GM12878 (cell line): ENCODE data around the gene SCYL3. TPM values are rescaled to one million over a fixed set of nuclear protein-coding genes. Genes with fewer than 3 reads are reported as not detected.

ENCODE experiments used
- ATAC-seq: fragments of 200-7000 bp; cut with Tn5 transposase; 3 replicates; pipeline ENCODE4 v1.9.1; 2020; ENCODE audit warnings: mild to moderate bottlenecking, moderate library complexity
- BruUV-seq: library from RNA; stranded (reverse); fragments of 400-500 nt; replicated peaks from 2 replicates; lab custom pipeline; 2021; lab: Mats Ljungman, UMichigan
- CTCF ChIA-PET: fragments of 300-600 bp; sonication (Branson Sonifier 250); formaldehyde crosslinking; extraction: SDS; loops from one replicate; lab custom pipeline; 2021; ENCODE audit warnings: inconsistent platforms; lab: Yijun Ruan, JAX
- POLR2A ChIA-PET: fragments of 350-600 bp; formaldehyde crosslinking; extraction: SDS; loops from one replicate; lab custom pipeline; 2021; ENCODE audit warnings: inconsistent platforms; lab: Charles Lee
- RAD21 ChIA-PET: fragments of 300-600 bp; sonication (Branson Sonifier 250); formaldehyde crosslinking; loops from one replicate; lab custom pipeline; 2023; ENCODE audit warnings: antibody characterized with exemption; ENCODE audit not compliant: unreplicated experiment; lab: Charles Lee
- SMC1A ChIA-PET: fragments of 300-600 bp; sonication (Branson Sonifier 250); formaldehyde crosslinking; loops from one replicate; lab custom pipeline; 2023; ENCODE audit not compliant: unreplicated experiment, uncharacterized antibody; lab: Charles Lee
- DNase-seq: peaks from one replicate; pipeline ENCODE4 v3.0.0-alpha.2; 2011; ENCODE audit warnings: low read depth, low spot score
- FAIRE-seq: peaks from 3 replicates; lab custom pipeline; 2011; peaks lifted over from hg19 to GRCh38; lab: Jason Lieb, UNC
- H2AFZ ChIP-seq: 2 replicates; pipeline ENCODE4 v1.6.0; 2011; ENCODE audit warnings: low read depth, low read length, control low read depth; ENCODE audit not compliant: control insufficient read depth
- H3K27ac ChIP-seq: 2 replicates; pipeline ENCODE4 v1.5.1; 2011; ENCODE audit warnings: control low read depth; ENCODE audit not compliant: control insufficient read depth, insufficient read depth
- H3K27me3 ChIP-seq, 2 experiments: replicated peaks in 1 of 2; 2 replicates each; pipeline versions ENCODE4 v1.6.0 to v1.6.1; 2011; ENCODE audit warnings: low read length in 1 of 2; ENCODE audit not compliant: control insufficient read depth in 2 of 2, insufficient read depth in 2 of 2
- H3K36me3 ChIP-seq, 2 experiments: 2 replicates each; pipeline ENCODE4 v1.5.1; 2011; ENCODE audit warnings: low read length in 1 of 2; ENCODE audit not compliant: control insufficient read depth in 2 of 2, insufficient read depth in 2 of 2
- H3K4me1 ChIP-seq: 2 replicates; pipeline ENCODE4 v1.6.1; 2011; ENCODE audit warnings: mild to moderate bottlenecking, low read length, moderate library complexity, mixed read lengths; ENCODE audit not compliant: control insufficient read depth, insufficient read depth
- H3K4me2 ChIP-seq: 2 replicates; pipeline ENCODE4 v1.6.0; 2011; ENCODE audit warnings: control low read depth; ENCODE audit not compliant: control insufficient read depth, insufficient read depth
- H3K4me3 ChIP-seq: fragments of 200-600 bp; sonication (generic); 2 replicates; pipeline ENCODE4 v1.5.1; 2016
- H3K79me2 ChIP-seq: 2 replicates; pipeline ENCODE4 v1.6.0; 2011; ENCODE audit warnings: low read length; ENCODE audit not compliant: control insufficient read depth, insufficient read depth
- H3K9ac ChIP-seq: 2 replicates; pipeline ENCODE4 v1.8.0; 2011; ENCODE audit warnings: low read length, control low read depth, mixed read lengths; ENCODE audit not compliant: control insufficient read depth, insufficient read depth
- H3K9me3 ChIP-seq: replicated peaks from 3 replicates; pipeline ENCODE4 v1.5.1; 2011; ENCODE audit warnings: mild to moderate bottlenecking, low read length; ENCODE audit not compliant: control insufficient read depth, insufficient read depth
- H4K20me1 ChIP-seq: 2 replicates; pipeline ENCODE4 v1.6.0; 2011; ENCODE audit not compliant: control insufficient read depth, insufficient read depth
- CHD1 ChIP-seq: IDR thresholded peaks from 2 replicates; pipeline ENCODE4 v1.6.1; 2012; ENCODE audit warnings: low read depth, low read length, improper control_type of control experiment
- FOS ChIP-seq: IDR thresholded peaks from 3 replicates; pipeline ENCODE4 v1.6.1; 2011; ENCODE audit warnings: borderline replicate concordance; ENCODE audit not compliant: insufficient read length; ENCODE audit errors: extremely low read depth
- MXI1 ChIP-seq: fragments of 150-350 bp; IDR thresholded peaks from 2 replicates; pipeline ENCODE4 v1.6.1; 2011; ENCODE audit warnings: low read depth, mild to moderate bottlenecking, inconsistent platforms, low read length, improper control_type of control experiment
- NR2F1 ChIP-seq: fragments of 450-650 bp; conservative IDR thresholded peaks from 2 replicates; pipeline ENCODE4 v1.6.1; 2017; ENCODE audit warnings: mild to moderate bottlenecking
- SMAD5 ChIP-seq: IDR thresholded peaks from 2 replicates; pipeline ENCODE4 v1.6.1; 2016; ENCODE audit warnings: antibody characterized with exemption, low read depth
- SMC3 ChIP-seq: IDR thresholded peaks from 2 replicates; pipeline ENCODE4 v1.6.1; 2011; ENCODE audit warnings: low read length, improper control_type of control experiment, borderline replicate concordance
- WGBS: methylation state at CpG from one replicate; pipeline ENCODE4 v1.1.6; 2016; ENCODE audit warnings: low lambda C conversion rate; ENCODE audit not compliant: insufficient replicate concordance, insufficient coverage; ENCODE audit errors: missing lambda C conversion rate; 5-methylcytosine and 5-hydroxymethylcytosine counted together
- in situ Hi-C: fragments of 300-500 bp; cut with MboI; formaldehyde crosslinking; loops from 9 replicates; pipeline ENCODE4 v1.14.3; 2018; ENCODE audit warnings: mixed read lengths
- intact Hi-C: fragments of 100-400 bp; cut with micrococcal nuclease; formaldehyde crosslinking; loops from one replicate; pipeline ENCODE4 v1.14.2; 2022; ENCODE audit not compliant: unreplicated experiment
- polyA plus RNA-seq, 11 experiments: library from polyadenylated mRNA; depleted of rRNA in 4 of 11; unstranded in 6 of 11; stranded (reverse) in 5 of 11; fragments of >200 nt; fragmentation: Nextera tagmentation in 4 of 11; fragmentation: Illumina TruSeq in 1 of 11; extraction: Ambion mirVana in 4 of 11; extraction: Trizol in 1 of 11; gene quantifications; 1 replicate in 1 of 11; 2 replicates in 10 of 11; pipeline versions ENCODE4 v1.2.1 to v1.2.3, GENCODE V29; 2011 to 2016; ENCODE audit warnings: inconsistent platforms in 2 of 11, missing spikeins in 2 of 11, low read depth in 1 of 11
- total RNA-seq, 4 experiments: library from RNA; depleted of rRNA in 3 of 4; stranded (reverse); fragments of >200 nt in 3 of 4; fragmentation: Illumina TruSeq in 1 of 4; extraction: Trizol in 1 of 4; gene quantifications; 2 replicates each; pipeline versions ENCODE4 v1.2.1 to v1.2.3, GENCODE V29; 2013 to 2021
- TF ChIP-seq, protein P1 (sequence below): fragments of 450-650 bp; formaldehyde crosslinking; IDR thresholded peaks from 2 replicates; pipeline ENCODE4 v1.4.0; 2022; ENCODE audit warnings: mild to moderate bottlenecking, moderate library complexity
- TF ChIP-seq, protein P2 (sequence below): fragments of 450-650 bp; IDR thresholded peaks from 2 replicates; pipeline ENCODE4 v1.6.1; 2017; ENCODE audit warnings: antibody characterized with exemption, mild to moderate bottlenecking, moderate library complexity

SCYL3 gene
- total and polyA plus RNA-seq, 10 of the 15 experiments (the other 5 are each of a cell fraction or from before 2014, with no cell fraction given), result 4.3 to 14.3 (median 10.3) TPM

DNA sequence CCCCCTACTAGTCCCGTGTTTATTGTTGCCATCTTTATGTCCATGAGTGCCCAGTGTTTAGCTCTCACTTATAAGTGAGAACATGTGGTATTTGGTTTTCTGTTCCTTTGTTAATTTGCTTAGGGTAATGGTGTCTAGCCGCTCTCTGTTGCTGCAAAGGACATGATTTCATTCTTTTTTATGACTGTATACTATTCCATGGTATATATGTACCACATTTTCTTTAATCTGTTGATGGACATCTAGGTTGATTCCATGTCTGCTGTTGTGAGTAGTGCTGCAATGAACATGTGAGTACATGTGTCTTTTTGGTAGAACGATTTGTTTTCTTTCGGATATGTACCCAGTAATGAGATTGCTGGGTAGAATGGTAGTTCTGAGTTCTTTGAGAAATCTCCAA lies 54.8 kb downstream of the SCYL3 start:
- SMC1A ChIA-PET, result no interaction called here
- no peaks in the 10 kb centered on the region for H3K79me2 ChIP-seq
- no peak overlapping the region for H2AFZ ChIP-seq
- FAIRE-seq, result no peak
- no peak overlapping the region for H3K4me2 ChIP-seq
- BruUV-seq, result no TSS peak
- no peak overlapping the region for H3K9ac ChIP-seq
- no peak overlapping the region for H3K4me3 ChIP-seq
- POLR2A ChIA-PET, result no interaction called here
- no peak overlapping the region for H3K27ac ChIP-seq
- intact Hi-C loops (no loop called here), in situ Hi-C loops (no loop called here)
- H4K20me1 ChIP-seq, result no peaks in the 10 kb centered on the region
- H3K4me1 ChIP-seq, result no peaks in the 10 kb centered on the region
- 95% methylated on average over 4 of the region's 4 CpGs for WGBS
- no peak for DNase-seq
- no peak for TF ChIP-seq NR2F1
- TF ChIP-seq, protein P1, sequence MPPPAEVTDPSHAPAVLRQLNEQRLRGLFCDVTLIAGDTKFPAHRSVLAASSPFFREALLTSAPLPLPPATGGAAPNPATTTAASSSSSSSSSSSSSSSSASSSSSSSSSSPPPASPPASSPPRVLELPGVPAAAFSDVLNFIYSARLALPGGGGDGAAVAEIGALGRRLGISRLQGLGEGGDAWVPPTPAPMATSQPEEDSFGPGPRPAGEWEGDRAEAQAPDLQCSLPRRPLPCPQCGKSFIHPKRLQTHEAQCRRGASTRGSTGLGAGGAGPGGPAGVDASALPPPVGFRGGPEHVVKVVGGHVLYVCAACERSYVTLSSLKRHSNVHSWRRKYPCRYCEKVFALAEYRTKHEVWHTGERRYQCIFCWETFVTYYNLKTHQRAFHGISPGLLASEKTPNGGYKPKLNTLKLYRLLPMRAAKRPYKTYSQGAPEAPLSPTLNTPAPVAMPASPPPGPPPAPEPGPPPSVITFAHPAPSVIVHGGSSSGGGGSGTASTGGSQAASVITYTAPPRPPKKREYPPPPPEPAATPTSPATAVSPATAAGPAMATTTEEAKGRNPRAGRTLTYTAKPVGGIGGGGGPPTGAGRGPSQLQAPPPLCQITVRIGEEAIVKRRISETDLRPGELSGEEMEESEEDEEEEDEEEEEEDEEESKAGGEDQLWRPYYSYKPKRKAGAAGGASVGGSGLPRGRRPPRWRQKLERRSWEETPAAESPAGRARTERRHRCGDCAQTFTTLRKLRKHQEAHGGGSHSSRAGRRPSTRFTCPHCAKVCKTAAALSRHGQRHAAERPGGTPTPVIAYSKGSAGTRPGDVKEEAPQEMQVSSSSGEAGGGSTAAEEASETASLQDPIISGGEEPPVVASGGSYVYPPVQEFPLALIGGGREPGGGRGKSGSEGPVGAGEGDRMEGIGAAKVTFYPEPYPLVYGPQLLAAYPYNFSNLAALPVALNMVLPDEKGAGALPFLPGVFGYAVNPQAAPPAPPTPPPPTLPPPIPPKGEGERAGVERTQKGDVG (CRISPR knock-in tag), result no peak
- no peak for TF ChIP-seq CHD1
- CTCF ChIA-PET, result no interaction called here
- H3K36me3 ChIP-seq, result peaks cover 2 to 16% of the 10 kb centered on the region in 2 experiments; a peak in 3 of 4 replicates
- no peaks in the 10 kb centered on the region; the same call in 2 of the 3 replicates for H3K9me3 ChIP-seq
- ATAC-seq, result no peak
- no peaks in the 10 kb centered on the region for H3K27me3 ChIP-seq
- RAD21 ChIA-PET, result no interaction called here

DNA sequence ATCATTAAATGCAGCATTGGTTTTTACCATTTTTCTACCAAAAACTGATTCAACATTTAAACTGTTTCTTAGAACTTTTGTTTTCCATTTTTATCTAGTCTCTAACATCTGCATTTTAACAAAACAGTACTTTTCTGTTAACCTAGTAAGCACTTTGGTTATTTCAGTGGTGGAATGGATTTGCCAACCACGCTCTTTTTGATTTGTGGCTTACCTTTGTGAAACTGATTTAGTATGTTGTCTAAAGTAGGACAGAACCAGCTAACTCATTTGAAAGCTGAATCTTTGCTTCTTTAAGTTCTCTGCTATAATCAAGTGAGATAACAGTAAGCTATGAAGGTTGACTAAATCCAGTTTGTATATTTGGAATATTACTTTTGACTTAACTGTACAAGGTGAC lies 57.5 kb downstream of the SCYL3 start:
- ChIA-PET RAD21 (interaction anchor here (0.8 kb wide), 1 partner anchor 73 kb away, joined by 4 read pairs; no protein-coding TSS in a partner anchor), POLR2A (no interaction called here), SMC1A (interaction anchor here (0.7 to 2.5 kb wide), 3 partner anchors 10 to 83 kb away, joined by 3 to 8 read pairs (median 3); no protein-coding TSS in a partner anchor), CTCF (interaction anchor here (0.9 to 1.1 kb wide), 2 partner anchors 15 to 17 kb away, joined by 3 read pairs; no protein-coding TSS in a partner anchor)
- Histone ChIP-seq H3K27ac (no peak overlapping the region), H3K4me1 (no peaks in the 10 kb centered on the region), H4K20me1 (no peaks in the 10 kb centered on the region), H3K36me3 (peaks cover 4 to 10% of the 10 kb centered on the region in 2 experiments), H3K79me2 (no peaks in the 10 kb centered on the region), H2AFZ (no peak overlapping the region), H3K27me3 (no peaks in the 10 kb centered on the region), H3K9ac (no peak overlapping the region), H3K4me3 (no peak overlapping the region), H3K4me2 (no peak overlapping the region), H3K9me3 (no peaks in the 10 kb centered on the region; the same call in 2 of the 3 replicates)
- BruUV-seq, result no TSS peak
- intact Hi-C loops, result no loop called here
- no peak for DNase-seq
- no peak for ATAC-seq
- in situ Hi-C loops, result no loop called here
- FAIRE-seq, result no peak
- 100% methylated on average over 1 of the region's 1 CpG for WGBS
- no peak for TF ChIP-seq FOS
- no peak for TF ChIP-seq SMC3
- TF ChIP-seq SMAD5, result no peak
- TF ChIP-seq MXI1, result no peak
- TF ChIP-seq, protein P2, sequence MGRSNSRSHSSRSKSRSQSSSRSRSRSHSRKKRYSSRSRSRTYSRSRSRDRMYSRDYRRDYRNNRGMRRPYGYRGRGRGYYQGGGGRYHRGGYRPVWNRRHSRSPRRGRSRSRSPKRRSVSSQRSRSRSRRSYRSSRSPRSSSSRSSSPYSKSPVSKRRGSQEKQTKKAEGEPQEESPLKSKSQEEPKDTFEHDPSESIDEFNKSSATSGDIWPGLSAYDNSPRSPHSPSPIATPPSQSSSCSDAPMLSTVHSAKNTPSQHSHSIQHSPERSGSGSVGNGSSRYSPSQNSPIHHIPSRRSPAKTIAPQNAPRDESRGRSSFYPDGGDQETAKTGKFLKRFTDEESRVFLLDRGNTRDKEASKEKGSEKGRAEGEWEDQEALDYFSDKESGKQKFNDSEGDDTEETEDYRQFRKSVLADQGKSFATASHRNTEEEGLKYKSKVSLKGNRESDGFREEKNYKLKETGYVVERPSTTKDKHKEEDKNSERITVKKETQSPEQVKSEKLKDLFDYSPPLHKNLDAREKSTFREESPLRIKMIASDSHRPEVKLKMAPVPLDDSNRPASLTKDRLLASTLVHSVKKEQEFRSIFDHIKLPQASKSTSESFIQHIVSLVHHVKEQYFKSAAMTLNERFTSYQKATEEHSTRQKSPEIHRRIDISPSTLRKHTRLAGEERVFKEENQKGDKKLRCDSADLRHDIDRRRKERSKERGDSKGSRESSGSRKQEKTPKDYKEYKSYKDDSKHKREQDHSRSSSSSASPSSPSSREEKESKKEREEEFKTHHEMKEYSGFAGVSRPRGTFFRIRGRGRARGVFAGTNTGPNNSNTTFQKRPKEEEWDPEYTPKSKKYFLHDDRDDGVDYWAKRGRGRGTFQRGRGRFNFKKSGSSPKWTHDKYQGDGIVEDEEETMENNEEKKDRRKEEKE, result no peak
